NK-92 (cell line): ENCODE data around the gene CDK11B.

ENCODE experiments used
- DNase-seq: peaks from one replicate; lab custom pipeline; 2025; ENCODE audit not compliant: unreplicated experiment; lab: John Stamatoyannopoulos, UW

The CDK11B gene

GRCh38 chr1:1617516-1617915, 41.3 kb downstream of the CDK11B start:
- DNase-seq, result no peak

GRCh38 chr1:1616838-1617237, 42.0 kb downstream of the CDK11B start:
- DNase-seq, result no peak

GRCh38 chr1:1616045-1616790, 42.6 kb downstream of the CDK11B start:
- DNase-seq, result no peak

GRCh38 chr1:1615256-1616044, 43.4 kb downstream of the CDK11B start, which contains the start of gene MIB2:
TSS of gene MIB2 (plus strand) at chr1:1615500. CDS start at chr1:1623453, 7,953 bp downstream.
- peak; percentile 84 for DNase-seq

- no peak for DNase-seq
These were observed 43.9 kb downstream of the CDK11B start for GRCh38 chr1:1614954-1615255.

GRCh38 chr1:1614204-1614953, 44.4 kb downstream of the CDK11B start:
- DNase-seq, result no peak

- DNase-seq, result no peak
These were observed 45.2 kb downstream of the CDK11B start for GRCh38 chr1:1613509-1614082.

GRCh38 chr1:1612104-1612400, 46.8 kb downstream of the CDK11B start:
- no peak for DNase-seq

- DNase-seq, result no peak
These were observed 48.0 kb downstream of the CDK11B start for GRCh38 chr1:1610796-1611195.

GRCh38 chr1:1609822-1610485, 48.9 kb downstream of the CDK11B start:
- DNase-seq, result no peak

- DNase-seq, result no peak
These were observed 52.6 kb downstream of the CDK11B start for GRCh38 chr1:1606232-1606631.

- DNase-seq, result no peak
These were observed 53.1 kb downstream of the CDK11B start for GRCh38 chr1:1605724-1606123.

- DNase-seq, result no peak
These were observed 53.7 kb downstream of the CDK11B start for GRCh38 chr1:1605034-1605591.

- no peak for DNase-seq
These were observed 54.3 kb downstream of the CDK11B start for GRCh38 chr1:1604374-1605033.

- DNase-seq, result no peak
These were observed 55.0 kb downstream of the CDK11B start for GRCh38 chr1:1603671-1604373.

- DNase-seq, result no peak
These were observed 55.8 kb downstream of the CDK11B start for GRCh38 chr1:1602968-1603506.

- no peak for DNase-seq
These were observed 56.4 kb downstream of the CDK11B start for GRCh38 chr1:1602304-1602967.

GRCh38 chr1:1601564-1602303, 57.1 kb downstream of the CDK11B start:
- DNase-seq, result no peak
